ENCODE measurements around the gene KPNA2. TPM values are rescaled to one million over a fixed set of nuclear protein-coding genes. Genes with fewer than 3 reads are reported as not detected.
"Not testable (repeated sequence)": the region's sequence is repeated elsewhere in the genome, so short reads cannot be mapped to it uniquely, and the experiment has no call there.

The KPNA2 gene
- total RNA-seq, 1 experiment from 2014 or later = 111 TPM

DNA sequence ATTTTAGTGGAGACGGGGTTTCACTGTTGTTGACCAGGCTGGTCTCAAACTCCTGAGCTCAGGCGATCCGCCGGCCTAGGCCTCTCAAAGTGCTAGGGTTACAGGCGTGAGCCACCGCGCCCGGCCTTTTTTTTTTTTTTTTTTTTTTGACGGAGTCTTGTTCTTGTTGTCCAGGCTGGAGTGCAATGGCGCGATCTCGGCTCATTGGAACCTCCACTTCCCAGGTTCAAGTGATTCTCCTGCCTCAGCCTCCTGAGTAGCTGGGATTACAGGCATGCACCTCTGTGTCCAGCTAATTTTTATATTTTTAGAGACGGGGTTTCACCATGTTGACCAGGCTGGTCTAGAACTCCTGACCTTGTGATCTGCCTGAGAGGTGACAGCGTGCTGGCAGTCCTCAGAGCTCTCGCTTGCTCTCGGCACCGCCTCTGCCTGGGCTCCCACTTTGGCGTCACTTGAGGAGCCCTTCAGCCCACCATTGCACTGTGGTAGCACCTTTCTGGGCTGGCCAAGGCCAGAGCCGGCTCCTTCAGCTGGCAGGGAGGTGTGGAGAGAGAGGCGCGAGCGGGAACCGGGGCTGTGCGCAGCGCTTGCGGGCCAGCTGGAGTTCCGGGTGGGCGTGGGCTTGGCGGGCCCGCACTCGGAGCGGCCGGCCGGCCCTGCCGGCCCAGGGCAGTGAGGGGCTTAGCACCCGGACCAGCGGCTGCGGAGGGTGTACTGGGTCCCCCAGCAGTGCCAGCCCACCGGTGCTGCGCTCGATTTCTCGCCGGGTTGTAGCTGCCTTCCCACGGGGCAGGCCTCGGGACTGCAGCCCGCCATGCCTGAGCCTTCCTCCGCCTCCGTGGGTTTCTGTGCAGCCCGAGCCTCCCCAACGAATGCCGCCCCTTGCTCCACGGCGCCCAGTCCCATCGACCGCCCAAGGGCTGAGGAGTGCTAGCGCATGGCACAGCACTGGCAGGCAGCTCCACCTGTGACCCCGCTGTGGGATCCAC lies 16.1 kb downstream of the KPNA2 start:
- DNase-seq (ENCODE audit: low read depth); in situ Hi-C loops (cut with HindIII; ENCODE audit: low pct_unique_long_range_greater_than_20kb, low sequenced_read_pairs): not testable (repeated sequence)

DNA sequence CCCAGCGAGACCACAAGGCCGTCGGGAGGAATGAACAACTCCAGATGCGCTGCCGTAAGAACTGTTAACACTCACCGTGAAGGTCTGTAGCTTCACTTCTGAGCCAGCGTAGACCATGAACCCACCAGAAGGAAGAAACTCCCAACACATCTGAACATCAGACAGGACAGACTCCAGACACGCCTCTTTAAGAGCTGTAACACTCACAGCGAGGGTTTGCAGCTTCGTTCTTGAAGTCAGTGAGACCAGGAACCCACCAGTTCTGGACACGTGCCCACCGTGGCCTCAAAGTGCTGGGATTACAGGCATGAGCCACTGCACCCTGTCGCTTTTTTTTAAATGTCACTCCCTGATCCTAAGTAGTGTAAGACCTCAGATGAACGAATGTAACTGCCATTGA lies 17.3 kb downstream of the KPNA2 start:
- in situ Hi-C loops (cut with HindIII; ENCODE audit: low pct_unique_long_range_greater_than_20kb, low sequenced_read_pairs) = no loop called here
- no peak for DNase-seq (ENCODE audit: low read depth)

DNA sequence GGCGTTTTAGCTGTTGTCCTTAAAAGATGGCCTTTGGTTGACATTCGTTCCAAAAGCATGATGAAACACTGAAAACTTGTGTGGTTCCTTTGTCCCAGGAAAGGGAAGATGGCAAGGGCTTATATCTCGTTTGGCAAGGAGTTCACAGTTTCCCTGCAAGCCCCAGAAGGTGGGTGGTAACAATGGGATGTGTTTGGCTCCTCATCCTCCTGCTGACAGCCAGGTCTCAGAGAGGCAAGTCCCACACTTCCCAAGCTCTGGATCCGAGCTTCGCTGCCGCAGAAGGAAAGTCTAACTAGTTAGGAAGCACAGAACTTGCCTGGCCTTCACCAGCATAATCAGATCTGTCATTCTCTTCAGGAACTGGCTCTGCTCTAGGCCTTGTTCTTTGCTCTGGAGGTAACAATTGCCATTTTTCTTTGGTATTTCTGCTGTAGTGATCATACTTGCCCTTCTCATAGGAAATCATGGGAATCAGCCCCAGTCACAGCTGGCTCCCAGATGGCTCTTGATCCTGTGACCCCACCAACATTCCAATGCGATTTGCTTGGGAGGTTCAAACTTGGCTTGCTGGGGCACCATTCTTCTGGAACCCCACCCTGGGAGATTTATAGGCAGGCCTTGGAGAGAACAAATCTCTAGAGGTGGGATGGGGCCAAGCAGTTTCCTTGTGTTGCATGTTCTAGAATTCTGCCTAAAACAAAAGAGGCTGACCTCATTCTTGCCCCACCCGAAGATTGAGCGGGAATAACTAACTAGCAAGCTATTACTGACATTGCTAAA lies 17.9 kb downstream of the KPNA2 start:
- no peak for DNase-seq (ENCODE audit: low read depth)
- in situ Hi-C loops (cut with HindIII; ENCODE audit: low pct_unique_long_range_greater_than_20kb, low sequenced_read_pairs) = no loop called here

DNA sequence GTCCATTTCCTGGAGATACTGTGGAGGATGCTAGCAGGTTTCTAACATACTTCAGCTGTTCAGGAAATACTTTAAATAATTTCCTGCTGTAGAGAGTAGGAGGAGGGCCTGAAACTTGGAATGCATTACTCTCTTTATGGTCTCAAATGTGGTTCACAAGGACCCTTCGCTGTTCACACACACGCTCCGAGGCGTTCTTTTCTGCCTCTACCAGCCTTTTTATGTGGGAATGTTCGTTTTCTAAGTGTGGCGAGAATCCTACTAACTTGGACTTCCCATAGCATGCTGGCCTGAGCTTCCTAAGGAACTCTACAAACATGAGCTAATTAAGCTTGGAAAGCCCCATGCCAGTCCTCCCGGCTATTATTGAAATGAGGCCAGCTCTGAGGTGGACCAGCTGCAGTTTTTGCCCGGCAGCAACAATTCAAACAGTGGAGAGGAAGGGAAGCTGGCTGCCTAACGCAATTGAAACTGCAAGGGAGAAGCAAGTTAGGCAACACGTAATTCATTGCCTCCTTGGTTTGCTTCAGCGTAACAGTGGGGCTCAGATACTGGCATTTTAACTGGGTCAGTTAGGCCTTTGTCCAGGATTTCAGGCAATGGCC lies 18.9 kb downstream of the KPNA2 start:
- in situ Hi-C loops (cut with HindIII; ENCODE audit: low pct_unique_long_range_greater_than_20kb, low sequenced_read_pairs) = no loop called here

DNA sequence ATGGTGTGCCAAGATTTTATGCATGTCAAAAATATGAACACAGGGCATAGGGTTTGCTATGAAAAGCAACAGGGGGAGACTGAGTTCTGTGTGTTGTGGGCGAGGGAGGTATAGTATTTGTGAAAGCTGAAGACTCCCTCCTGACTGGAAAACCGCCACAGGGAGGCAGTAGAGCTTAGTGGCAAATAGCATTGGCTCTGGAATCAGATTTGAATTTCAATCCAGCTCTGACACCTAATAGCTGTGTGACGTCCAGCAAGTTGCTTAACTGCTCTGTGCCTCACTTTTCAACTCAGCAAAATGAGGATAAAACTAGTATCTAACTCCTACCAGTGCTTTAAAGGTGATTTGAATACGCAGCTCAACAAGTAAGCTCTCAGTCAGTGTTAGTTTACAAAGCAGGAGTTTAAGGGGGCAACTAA lies 22.0 kb downstream of the KPNA2 start:
- no peak for DNase-seq (ENCODE audit: low read depth)
- in situ Hi-C loops (cut with HindIII; ENCODE audit: low pct_unique_long_range_greater_than_20kb, low sequenced_read_pairs) = no loop called here

More for the DNA sequence above, 18.9 kb downstream of the KPNA2 start:
- DNase-seq (ENCODE audit: low read depth) = no peak

DNA sequence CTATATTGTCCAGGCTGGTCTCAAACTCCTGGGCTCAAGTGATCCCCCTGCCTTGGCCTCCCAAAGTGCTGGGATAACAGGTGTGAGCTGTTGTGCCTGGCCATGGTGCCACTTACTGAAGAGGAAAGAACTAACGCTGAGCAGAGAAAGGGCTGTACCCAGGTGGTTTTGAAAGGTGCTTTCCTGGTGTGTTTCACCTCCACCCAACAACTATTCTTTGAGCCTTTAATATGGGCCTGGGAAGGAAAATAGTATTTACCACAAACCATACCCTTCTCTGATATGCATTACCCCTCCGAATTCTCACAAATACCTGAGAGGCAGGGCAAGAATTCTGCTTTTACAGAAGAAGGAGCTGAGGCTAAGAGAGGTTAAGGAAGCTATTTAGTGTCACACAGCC lies 24.8 kb downstream of the KPNA2 start:
- in situ Hi-C loops (cut with HindIII; ENCODE audit: low pct_unique_long_range_greater_than_20kb, low sequenced_read_pairs) = no loop called here
- DNase-seq (ENCODE audit: low read depth) = no peak

DNA sequence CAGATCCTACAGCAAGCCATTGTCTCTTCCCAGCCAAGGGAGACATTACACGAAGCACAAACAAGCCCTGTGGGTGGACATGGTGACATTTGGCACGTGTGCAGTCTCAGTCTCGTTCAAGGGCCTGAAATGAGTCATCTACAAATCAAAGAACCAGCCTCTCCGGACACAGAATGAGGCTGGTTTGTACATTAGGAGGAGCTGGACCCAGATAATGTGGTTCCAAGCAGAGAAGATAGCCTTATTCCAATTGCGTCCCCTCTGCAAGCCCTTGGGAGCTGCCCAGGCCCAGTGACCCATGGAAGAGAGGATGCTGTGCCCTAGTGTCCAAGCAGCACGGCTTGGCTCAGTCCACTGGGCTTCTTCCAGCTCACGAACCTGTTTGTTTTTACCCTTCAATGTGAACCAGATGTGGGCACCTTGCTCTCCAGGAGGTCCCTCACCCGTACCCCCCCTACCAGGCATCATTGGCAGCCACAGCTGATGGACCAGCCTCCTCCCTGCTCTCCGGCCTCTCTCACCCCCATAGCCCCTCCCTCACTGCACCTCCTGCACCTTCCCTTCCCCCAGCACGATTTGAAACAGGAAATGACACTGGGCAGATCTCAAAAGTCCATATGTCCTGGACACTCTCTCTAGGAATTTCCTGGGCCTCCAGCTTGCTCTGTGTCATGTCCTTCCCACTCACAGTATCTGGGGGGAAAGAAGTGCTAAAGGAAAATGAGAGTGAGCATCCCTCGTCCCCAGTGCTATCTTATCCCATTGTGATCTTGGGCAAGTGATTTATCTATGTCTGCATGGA lies 26.2 kb downstream of the KPNA2 start:
- in situ Hi-C loops (cut with HindIII; ENCODE audit: low pct_unique_long_range_greater_than_20kb, low sequenced_read_pairs) = no loop called here
- DNase-seq (ENCODE audit: low read depth) = no peak

DNA sequence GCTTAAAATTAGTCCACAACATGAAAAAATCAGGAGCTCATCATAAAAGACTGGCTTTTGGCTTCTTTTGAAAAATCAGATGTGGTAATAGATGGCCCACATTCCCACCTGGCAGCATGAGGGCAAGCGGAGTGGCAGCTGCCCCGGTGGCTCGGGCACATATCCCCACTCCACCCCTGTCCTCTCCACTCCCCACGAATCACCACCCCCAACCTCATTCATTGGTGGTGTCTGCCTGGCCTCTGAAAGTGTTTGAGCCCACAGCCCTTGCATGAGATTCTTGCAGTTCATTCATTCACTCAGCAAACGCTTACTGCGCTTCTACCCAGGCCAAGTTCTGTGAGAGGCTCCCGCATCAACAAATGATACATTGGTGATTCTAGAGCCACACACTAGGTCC lies 29.8 kb downstream of the KPNA2 start:
- in situ Hi-C loops (cut with HindIII; ENCODE audit: low pct_unique_long_range_greater_than_20kb, low sequenced_read_pairs); DNase-seq (ENCODE audit: low read depth): not testable (repeated sequence)

DNA sequence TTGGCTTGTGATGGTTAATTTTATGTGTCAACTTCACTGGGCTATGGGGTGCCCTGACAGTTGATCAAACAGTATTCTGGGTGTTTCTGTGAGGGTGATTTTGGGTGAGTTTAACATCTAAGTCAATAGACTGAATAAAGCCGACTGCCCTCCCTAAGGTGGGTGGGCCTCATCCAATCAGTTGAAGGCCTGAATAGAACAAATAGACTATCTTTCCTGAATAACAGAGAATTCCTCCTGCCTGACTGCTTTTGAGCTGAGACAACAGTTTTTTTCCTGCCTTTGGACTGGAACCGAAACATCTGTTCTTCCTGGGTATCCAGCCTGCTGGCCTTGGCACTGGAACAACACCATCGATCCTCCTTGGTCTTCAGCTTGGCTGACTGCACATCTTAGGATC lies 33.0 kb downstream of the KPNA2 start:
- DNase-seq (ENCODE audit: low read depth); in situ Hi-C loops (cut with HindIII; ENCODE audit: low pct_unique_long_range_greater_than_20kb, low sequenced_read_pairs): not testable (repeated sequence)

DNA sequence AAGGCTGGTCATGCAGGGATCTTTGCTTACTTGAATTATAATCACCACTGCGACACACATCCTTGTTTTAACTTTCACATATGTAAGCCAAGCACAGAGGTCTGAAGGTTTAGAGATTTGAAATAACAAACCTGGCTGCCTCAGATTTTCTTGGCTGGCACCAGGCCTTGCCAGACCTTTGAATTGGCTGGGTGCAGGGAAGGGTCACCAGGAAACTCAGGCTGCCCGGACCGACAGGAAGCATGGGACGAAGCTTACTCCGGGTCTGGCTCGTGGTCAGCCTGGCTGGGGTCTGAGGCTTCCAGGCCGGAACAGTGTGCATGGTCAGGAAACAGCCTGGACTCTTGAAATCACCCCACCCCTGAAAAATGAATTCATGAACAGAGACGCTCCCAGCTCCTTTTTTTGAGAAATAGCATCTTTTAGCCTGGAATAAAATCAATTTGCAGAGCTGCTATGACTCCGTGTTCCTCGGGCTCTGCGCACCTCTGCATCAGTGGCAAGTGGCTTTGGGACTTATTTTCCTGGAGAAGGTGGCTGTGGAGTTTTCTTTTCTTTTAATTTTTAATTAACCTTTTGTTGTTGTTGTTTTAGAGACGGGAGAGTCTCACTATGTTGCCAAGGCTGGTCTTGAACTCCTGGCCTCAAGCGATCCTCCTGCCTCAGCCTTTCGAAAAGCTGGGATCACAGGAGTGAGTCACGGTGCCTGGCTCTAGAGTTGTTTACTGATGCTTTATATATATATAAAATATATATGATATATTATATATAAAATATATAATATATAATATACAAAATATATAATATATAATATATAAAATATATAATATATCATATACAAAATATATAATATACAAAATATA lies 35.3 kb downstream of the KPNA2 start:
- in situ Hi-C loops (cut with HindIII; ENCODE audit: low pct_unique_long_range_greater_than_20kb, low sequenced_read_pairs); DNase-seq (ENCODE audit: low read depth): not testable (repeated sequence)

DNA sequence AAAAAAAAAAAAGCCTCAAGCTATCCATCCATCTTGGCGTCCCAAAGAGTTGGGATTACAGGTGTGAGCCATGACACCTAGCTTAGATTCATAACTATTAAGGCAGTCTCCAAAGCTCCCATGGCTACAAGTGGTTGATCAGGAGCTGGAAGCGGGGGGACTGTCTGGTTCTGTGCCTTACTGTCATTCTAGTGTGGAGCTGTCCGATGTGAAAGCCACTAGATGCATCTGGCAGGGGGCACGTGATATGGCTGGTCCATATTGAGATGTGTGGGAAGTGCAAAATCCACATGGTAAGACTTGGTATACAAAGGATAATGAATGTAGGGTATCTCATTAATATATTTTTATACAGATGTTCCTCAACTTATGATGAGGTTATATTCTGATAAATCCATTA lies 38.7 kb downstream of the KPNA2 start:
- in situ Hi-C loops (cut with HindIII; ENCODE audit: low pct_unique_long_range_greater_than_20kb, low sequenced_read_pairs) = no loop called here
- no peak for DNase-seq (ENCODE audit: low read depth)

DNA sequence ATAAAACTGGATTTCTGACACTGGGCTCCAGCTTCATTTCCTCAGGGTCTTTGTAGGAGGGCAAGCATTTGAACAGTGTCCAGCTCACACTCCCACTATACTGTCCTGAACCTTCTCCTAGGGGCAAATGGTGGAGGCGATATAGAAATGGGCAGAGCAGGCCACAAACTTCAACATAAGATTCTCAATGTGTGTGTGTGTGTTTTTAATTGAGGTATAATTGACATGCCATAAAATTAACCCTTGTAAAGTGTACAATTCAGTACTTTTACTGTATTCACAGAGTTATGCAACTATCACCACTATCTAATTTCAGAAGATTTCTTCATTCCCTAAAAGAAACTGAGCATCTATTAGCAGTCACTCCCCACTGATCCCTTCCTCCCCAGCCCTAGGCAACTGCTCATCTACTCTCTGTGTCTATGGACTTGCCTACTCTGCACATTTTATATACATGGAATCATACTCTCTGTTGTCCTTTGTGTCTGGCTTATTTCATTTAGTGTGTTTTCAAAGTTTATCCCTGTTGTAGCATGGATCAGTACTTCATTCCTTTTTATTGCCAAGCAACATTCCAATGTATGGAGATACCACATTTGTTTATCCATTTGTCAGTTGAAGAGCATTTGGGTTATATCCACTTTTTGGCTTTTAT lies 40.5 kb downstream of the KPNA2 start:
- in situ Hi-C loops (cut with HindIII; ENCODE audit: low pct_unique_long_range_greater_than_20kb, low sequenced_read_pairs) = not testable (repeated sequence)

DNA sequence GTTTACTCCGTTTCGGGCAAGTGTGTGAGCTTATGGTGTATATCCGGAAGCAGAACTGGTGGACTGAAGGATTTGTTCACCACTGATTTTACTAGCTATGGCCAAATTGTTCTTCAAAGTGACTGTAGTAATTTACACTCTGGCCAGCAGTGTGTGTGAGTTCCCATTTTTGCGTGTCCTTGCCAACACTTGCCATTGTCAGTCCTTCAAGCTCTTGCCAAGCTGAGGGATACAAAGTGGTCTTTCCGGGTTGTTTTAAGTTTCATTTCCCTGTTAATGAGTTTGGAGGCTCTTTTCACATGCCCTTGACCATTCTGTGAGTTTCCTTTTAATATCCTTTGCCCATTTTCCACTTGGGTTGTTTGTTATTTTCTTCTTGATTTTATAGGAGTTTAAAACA lies 42.0 kb downstream of the KPNA2 start:
- in situ Hi-C loops (cut with HindIII; ENCODE audit: low pct_unique_long_range_greater_than_20kb, low sequenced_read_pairs); DNase-seq (ENCODE audit: low read depth): not testable (repeated sequence)

More for the DNA sequence above, 40.5 kb downstream of the KPNA2 start:
- DNase-seq (ENCODE audit: low read depth) = not testable (repeated sequence)

DNA sequence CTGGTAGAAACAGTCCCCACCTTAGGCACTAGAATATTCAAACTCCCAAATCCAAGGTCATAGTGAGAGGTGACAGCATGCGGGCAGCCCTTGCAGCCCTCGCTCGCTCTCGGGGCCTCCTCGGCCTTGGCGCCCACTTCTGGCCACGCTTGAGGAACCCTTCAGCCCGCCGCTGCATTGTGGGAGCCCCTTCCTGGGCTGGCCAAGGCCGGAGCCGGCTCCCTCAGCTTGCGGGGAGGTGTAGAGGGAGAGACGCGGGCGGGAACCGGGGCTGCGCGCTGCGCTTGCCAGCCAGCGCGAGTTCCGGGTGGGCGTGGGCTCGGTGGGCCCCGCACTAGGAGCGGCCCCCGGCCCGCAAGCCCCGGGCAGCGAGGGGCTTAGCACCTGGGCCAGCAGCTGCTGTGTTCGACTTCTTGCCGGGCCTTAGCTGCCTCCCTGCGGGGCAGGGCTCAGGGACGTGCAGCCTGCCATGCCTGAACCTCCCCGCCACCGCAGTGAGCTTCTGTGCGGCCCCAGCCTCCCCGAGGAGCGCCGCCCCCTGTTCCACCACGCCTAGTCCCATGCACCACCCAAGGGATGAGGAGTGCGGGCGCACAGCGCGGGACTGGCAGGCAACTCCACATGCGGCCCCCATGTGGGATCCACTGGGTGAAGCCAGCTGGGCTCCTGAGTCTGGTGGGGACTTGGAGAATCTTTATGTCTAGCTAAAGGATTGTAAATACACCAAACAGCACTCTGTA lies 45.0 kb downstream of the KPNA2 start:
- no peak for DNase-seq (ENCODE audit: low read depth)
- in situ Hi-C loops (cut with HindIII; ENCODE audit: low pct_unique_long_range_greater_than_20kb, low sequenced_read_pairs) = no loop called here

DNA sequence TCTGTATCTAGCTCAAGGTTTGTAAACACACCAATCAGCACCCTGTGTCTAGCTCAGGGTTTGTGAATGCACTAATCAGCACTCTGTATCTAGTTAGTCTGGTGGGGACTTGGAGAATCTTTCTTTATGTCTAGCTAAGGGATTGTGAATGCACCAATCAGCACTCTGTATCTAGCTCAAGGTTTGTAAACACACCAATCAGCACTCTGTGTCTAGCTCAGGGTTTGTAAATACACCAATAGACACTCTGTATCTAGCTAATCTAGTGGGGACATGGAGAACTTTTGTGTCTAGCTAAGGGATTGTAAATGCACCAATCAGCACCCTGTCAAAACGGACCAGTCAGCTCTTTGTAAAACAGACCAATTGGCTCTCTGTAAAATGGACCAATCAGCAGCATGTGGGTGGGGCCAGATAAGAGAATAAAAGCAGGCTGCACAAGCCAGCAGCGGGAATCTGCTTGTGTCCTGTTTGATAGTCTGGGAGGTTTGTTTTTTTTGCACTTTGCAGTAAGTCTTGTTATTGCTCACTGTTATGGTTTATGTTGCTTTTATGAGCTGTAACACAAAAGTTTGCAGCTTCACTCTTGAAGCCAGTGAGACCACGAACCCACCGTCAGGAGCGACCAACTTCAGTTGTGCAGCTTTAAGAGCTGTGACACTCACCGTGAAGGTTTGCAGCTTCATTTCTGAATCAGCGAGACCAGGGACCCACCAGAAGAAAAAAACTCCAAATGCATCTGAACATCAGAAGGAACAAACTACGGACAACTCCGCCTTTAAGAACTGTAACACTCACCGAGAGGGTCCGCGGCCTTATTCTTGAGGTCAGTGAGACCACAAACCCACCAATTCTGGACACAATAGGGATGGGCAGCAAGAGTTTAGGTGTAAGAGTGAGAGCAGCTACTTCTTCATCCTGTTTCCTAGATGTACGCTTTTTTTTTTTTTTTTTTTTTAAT lies 46.0 kb downstream of the KPNA2 start:
- DNase-seq (ENCODE audit: low read depth); in situ Hi-C loops (cut with HindIII; ENCODE audit: low pct_unique_long_range_greater_than_20kb, low sequenced_read_pairs): not testable (repeated sequence)
